Fibroblast of villous mesenchyme (primary cell): ENCODE results near the gene SP5. TPM values are rescaled to one million over a fixed set of nuclear protein-coding genes. Genes with fewer than 3 reads are reported as not detected.
A peak's percentile ranks its signal among the peaks of the same experiment; 100 is the strongest.

Experiments used
- DNase-seq: peaks from one replicate; pipeline ENCODE4 v3.0.0-alpha.2; 2010; ENCODE audit warnings: low read depth
- H3K4me3 ChIP-seq: 2 replicates; pipeline ENCODE4 v1.5.1; 2011; ENCODE audit warnings: low read depth, mild to moderate bottlenecking, low read length
- total RNA-seq: library from RNA; depleted of rRNA; stranded (reverse); fragments of >200 nt; gene quantifications from 2 replicates; pipeline ENCODE4 v1.2.3, GENCODE V29; 2012
- TF ChIP-seq, protein P1 (sequence below): IDR thresholded peaks from 2 replicates; pipeline ENCODE4 v1.5.1; 2012; ENCODE audit warnings: low read depth, mild to moderate bottlenecking, low read length; ENCODE audit not compliant: insufficient read depth

The SP5 gene
- total RNA-seq, 1 donor, result not detected

DNA sequence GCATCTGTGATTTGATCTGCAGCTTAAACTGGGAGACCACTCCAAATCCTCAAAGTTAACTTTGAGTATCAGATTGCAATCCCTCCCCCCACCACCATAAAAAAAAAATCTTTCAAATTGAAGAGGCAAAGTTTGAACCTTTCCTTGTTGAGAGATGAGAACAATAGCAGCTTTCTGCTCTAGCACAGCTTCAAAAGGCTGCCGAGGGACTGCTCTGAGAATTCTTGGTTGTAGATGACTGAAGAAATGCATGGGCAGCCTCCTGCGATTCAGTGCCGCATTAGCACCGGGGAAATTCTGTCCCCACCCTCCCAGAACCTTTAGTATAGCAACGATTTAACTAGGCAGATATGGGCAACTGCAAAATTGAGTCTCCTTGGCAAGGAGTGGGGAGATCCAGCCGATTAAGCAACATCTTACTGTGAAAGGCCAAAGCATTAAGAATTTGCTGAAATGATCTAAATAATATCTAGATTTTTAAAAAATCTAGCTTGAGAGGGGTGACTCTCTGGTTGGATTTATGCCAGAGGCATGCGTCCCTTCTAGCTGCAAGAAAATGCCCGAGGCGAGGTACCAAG, 3.9 kb upstream of the SP5 start:
- TF ChIP-seq, protein P1, sequence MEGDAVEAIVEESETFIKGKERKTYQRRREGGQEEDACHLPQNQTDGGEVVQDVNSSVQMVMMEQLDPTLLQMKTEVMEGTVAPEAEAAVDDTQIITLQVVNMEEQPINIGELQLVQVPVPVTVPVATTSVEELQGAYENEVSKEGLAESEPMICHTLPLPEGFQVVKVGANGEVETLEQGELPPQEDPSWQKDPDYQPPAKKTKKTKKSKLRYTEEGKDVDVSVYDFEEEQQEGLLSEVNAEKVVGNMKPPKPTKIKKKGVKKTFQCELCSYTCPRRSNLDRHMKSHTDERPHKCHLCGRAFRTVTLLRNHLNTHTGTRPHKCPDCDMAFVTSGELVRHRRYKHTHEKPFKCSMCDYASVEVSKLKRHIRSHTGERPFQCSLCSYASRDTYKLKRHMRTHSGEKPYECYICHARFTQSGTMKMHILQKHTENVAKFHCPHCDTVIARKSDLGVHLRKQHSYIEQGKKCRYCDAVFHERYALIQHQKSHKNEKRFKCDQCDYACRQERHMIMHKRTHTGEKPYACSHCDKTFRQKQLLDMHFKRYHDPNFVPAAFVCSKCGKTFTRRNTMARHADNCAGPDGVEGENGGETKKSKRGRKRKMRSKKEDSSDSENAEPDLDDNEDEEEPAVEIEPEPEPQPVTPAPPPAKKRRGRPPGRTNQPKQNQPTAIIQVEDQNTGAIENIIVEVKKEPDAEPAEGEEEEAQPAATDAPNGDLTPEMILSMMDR, result no peak
- H3K4me3 ChIP-seq, result no peak overlapping the region
- DNase-seq, result no peak

DNA sequence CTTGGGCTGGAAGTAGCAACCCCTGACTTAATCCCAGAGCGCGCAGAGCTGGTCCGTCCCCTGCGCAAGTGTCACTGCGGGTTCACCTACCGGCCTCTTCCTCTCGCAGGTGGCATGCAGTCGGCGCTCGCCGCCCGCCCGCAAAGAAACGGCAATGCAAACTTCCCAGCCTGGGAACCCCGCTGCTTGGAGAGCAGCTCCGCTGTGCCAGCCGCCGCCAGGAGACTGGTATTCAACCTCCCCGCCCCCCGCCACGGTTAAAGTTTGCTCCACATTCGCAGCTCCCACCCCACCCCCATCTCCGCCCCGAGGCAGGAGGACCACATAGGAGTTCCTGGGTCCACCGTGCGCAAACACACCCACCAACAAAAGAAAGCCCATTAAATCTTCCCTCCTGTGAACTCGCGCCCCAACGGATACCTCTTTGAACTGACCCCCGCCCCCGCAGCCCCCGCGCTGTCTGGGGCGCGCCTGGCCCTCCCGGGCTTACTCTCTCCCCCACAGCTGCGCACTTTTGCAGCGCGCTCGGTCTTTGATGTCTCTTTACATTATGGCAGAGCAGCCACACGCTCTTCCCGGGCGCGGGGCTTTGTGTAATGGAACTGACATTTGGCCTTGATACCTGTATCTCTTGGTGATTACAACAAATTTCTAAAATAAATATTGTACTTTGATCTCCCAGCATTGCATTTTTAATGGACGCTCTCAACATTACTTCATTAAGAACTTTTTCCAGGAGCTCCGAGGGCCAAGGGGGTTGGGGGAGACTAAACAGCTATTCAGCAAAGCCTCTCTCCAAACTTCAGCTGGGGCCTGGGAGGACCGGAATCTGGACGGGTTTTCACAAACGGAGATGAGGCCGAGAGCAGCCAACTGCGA, 3.1 kb upstream of the SP5 start:
- TF ChIP-seq, protein P1, result no peak
- no peak for DNase-seq
- H3K4me3 ChIP-seq, result no peak overlapping the region

DNA sequence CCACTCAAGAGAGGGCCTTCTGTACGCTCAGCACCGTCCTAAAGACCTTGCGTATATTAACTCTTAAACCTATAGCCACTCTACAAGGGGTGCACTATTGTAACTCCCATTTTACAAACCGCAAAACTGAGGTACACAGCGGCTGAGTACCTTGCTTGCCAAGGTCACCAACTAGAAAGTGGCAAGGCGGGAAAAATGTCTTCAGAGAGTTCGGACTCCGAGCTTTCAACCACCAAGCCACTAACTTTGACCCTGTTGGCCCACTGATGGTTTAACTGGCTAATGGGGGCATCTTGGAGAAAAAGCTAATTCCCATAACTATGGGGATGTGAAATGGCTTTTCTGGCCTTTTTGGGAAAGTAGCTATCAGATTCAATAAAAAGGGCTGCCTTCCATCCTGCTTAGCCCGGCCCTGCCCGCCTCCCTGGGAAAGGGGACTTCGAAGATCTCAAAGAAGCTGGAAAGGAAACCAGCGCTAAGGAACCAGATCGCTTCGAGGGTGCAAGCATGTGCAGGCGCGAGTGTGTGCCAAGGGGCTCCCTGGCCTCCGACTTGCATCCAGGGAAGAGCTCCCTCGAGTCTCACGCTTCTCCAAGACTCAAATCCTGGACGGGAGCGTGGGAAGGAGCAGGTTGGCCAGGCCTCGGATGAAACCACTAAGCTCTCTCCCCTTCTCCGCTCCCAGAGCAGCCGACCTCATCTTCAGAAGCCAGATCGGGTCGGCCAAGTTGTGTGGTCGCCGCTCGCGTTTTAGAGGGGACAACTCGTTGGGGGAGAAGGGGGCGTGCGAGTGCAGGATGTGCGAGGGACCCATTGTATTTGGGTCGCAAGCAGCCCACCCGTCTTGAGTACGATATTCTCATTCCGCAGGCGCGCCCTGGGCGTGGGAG, 2.2 kb upstream of the SP5 start:
- no peak for DNase-seq
- TF ChIP-seq, protein P1, result no peak
- H3K4me3 ChIP-seq, result no peak overlapping the region

DNA sequence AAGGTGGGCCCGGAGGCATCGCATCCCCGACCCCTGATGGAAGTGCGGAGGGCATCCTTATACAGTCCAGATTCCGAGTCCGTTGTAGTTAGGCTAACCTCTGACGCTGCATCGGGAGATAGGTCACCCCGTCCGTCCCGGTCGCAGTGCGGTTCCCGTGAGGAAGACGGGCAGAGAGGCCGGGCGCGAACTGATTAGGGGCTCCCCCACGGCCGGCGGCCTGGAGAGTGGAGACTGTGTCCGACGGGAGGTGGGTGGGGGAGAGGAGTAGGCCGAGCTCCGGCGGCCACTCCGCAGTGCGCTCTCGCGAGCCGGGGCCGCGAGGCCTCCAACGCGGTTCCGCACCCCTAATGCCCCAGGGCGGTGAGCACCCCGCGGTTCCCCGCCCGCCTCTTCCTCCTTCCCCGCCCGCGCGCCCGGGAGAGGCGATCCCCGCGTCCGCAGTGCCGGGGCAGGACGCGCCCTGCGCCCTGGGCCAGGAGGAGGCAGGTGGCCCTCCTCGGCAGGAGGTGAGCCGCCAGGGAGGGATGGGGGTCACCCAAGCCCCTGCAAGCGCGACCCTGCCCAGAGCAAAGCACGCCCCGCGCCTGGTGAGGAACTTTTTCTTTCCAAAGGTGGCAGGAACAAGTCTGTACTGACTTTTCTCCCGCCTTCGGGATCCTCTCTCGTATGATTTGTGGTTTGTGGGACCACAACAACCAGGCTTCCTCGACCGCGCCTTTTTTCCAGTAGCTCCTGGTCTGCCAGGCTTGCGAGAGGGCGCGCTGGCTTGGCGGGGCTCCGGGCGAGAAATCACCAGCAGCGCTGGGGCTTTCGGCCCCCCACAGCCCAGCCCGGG, 1.4 kb upstream of the SP5 start:
- TF ChIP-seq, protein P1, result no peak
- peak overlapping the region; percentile 25 for H3K4me3 ChIP-seq
- no peak for DNase-seq

DNA sequence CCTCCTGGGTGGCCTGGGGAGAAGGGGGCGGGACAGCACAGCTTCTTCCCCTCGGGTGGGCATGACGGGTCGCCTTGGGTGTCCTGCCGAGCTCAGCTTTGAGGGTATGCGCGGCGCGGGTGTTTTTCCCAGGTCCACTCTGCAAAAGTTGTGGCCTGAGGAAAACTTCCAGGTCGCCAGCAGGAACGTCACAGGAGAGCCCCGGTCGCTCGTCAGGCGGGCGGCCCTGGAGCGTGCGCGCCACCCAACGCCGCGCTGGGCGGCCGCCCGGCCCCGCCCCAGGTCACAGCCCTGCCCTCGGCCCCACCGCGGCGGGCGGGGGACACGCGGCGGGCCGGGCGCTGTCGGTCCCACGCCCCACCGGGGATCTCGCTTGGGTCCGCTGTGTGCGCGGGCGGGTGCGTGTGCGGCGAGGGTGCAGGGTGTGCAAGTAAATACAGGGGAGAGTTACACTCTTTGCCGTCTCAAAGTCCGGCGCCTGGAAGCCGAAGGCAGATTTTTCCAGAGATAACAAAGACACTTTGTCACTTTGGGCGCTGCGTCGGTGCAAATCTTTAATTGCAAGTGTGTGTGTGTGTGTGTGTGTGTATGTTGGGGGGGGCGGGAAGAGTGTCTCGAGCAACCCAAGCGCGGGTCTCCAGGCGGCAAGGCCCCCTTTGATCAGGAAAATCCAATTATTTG, 616 bp upstream of the SP5 start:
- TF ChIP-seq, protein P1, result no peak
- DNase-seq, result no peak
- H3K4me3 ChIP-seq, result peak overlapping the region; percentile 45
